K562 (cell line): ENCODE measurements around the gene NBR1. TPM values are rescaled to one million over a fixed set of nuclear protein-coding genes. Genes with fewer than 3 reads are reported as not detected.

Source experiments
- BRF1 ChIP-seq: IDR thresholded peaks from 3 replicates; pipeline ENCODE4 v1.6.1; 2011; ENCODE audit warnings: borderline replicate concordance, mild to moderate bottlenecking; ENCODE audit not compliant: insufficient read length; ENCODE audit errors: extremely low read depth
- CSDE1 ChIP-seq, 2 experiments: fragments of 450-650 bp; IDR thresholded peaks; 2 replicates each; pipeline ENCODE4 v1.6.1; 2016; ENCODE audit warnings: mild to moderate bottlenecking in 1 of 2
- ETV6 ChIP-seq, 3 experiments: fragments of 150-350 bp in 1 of 3; sonication (generic) in 1 of 3; formaldehyde crosslinking in 1 of 3; IDR thresholded peaks; 2 replicates each; pipeline versions ENCODE4 v1.6.1 to v1.8.0; 2014 to 2022; ENCODE audit warnings: borderline replicate concordance in 2 of 3, low read depth in 2 of 3, antibody characterized with exemption in 1 of 3, low read length in 1 of 3, mild to moderate bottlenecking in 1 of 3, missing genetic modification reagents in 1 of 3
- EZH2 ChIP-seq: IDR thresholded peaks from 2 replicates; pipeline ENCODE4 v1.6.1; 2012; ENCODE audit warnings: low read depth, mild to moderate bottlenecking, inconsistent platforms, low read length, borderline replicate concordance
- HDAC6 ChIP-seq: IDR thresholded peaks from 2 replicates; pipeline ENCODE4 v1.6.1; 2012; ENCODE audit warnings: low read depth, mild to moderate bottlenecking, control low read depth, inconsistent platforms, low read length, moderate library complexity
- PHB ChIP-seq: fragments of 250-450 bp; sonication (Bioruptor Pico); IDR thresholded peaks from 2 replicates; pipeline ENCODE4 v1.5.0; 2021
- SLC30A9 ChIP-seq: fragments of 250-450 bp; sonication (Bioruptor Pico); IDR thresholded peaks from 2 replicates; pipeline ENCODE4 v1.8.0; 2022; ENCODE audit warnings: mild to moderate bottlenecking, moderate library complexity
- SREBF2 ChIP-seq: sonication (generic); formaldehyde crosslinking; IDR thresholded peaks from 2 replicates; pipeline ENCODE4 v1.4.0; 2020; ENCODE audit warnings: mild to moderate bottlenecking, missing genetic modification reagents
- THRAP3 ChIP-seq: fragments of 450-650 bp; IDR thresholded peaks from 2 replicates; pipeline ENCODE4 v1.6.1; 2016; ENCODE audit warnings: mild to moderate bottlenecking, inconsistent platforms, borderline replicate concordance
- ZNF174 ChIP-seq: fragments of 250-450 bp; sonication (Bioruptor Pico); IDR thresholded peaks from 2 replicates; pipeline ENCODE4 v1.4.0; 2020; ENCODE audit warnings: mild to moderate bottlenecking
- polyA plus RNA-seq, 8 experiments: library from polyadenylated mRNA; depleted of rRNA in 4 of 8; stranded (reverse) in 5 of 8; unstranded in 3 of 8; fragments of >200 nt; fragmentation: Nextera tagmentation in 2 of 8; fragmentation: Illumina TruSeq in 1 of 8; extraction: Ambion mirVana in 2 of 8; extraction: Trizol in 1 of 8; gene quantifications; 2 replicates each; pipeline versions ENCODE4 v1.2.1 to v1.2.3, GENCODE V29; 2011 to 2014; ENCODE audit warnings: inconsistent platforms in 1 of 8, missing spikeins in 1 of 8
- total RNA-seq, 7 experiments: library from RNA; depleted of rRNA in 6 of 7; stranded (reverse); fragments of >200 nt in 6 of 7; fragmentation: Illumina TruSeq in 2 of 7; extraction: Trizol in 2 of 7; gene quantifications; 2 replicates each; pipeline versions ENCODE4 v1.2.1 to v1.2.3, GENCODE V29; 2011 to 2021; ENCODE audit warnings: low replicate concordance in 1 of 7
- TF ChIP-seq, protein P1 (sequence below): fragments of 450-650 bp; IDR thresholded peaks from 2 replicates; pipeline ENCODE4 v1.6.1; 2016; ENCODE audit warnings: low read depth
- TF ChIP-seq, protein P2 (sequence below): fragments of 450-650 bp; formaldehyde crosslinking; IDR thresholded peaks from 2 replicates; pipeline ENCODE4 v1.4.0; 2022; ENCODE audit warnings: missing genetic modification characterization
- TF ChIP-seq, protein P3 (sequence below), 2 experiments: IDR thresholded peaks in 1 of 2; conservative IDR thresholded peaks in 1 of 2; 2 replicates each; pipeline ENCODE4 v1.6.1; 2016; ENCODE audit warnings: low read depth in 2 of 2, mild to moderate bottlenecking in 1 of 2, missing compliant biosample characterization in 1 of 2, missing genetic modification characterization in 1 of 2, moderate library complexity in 1 of 2

NBR1 gene
- total and polyA plus RNA-seq, 9 of the 15 experiments (the other 6 are each of a cell fraction or from before 2014, with no cell fraction given), result 4.2 to 70.1 (median 39.9) TPM

DNA sequence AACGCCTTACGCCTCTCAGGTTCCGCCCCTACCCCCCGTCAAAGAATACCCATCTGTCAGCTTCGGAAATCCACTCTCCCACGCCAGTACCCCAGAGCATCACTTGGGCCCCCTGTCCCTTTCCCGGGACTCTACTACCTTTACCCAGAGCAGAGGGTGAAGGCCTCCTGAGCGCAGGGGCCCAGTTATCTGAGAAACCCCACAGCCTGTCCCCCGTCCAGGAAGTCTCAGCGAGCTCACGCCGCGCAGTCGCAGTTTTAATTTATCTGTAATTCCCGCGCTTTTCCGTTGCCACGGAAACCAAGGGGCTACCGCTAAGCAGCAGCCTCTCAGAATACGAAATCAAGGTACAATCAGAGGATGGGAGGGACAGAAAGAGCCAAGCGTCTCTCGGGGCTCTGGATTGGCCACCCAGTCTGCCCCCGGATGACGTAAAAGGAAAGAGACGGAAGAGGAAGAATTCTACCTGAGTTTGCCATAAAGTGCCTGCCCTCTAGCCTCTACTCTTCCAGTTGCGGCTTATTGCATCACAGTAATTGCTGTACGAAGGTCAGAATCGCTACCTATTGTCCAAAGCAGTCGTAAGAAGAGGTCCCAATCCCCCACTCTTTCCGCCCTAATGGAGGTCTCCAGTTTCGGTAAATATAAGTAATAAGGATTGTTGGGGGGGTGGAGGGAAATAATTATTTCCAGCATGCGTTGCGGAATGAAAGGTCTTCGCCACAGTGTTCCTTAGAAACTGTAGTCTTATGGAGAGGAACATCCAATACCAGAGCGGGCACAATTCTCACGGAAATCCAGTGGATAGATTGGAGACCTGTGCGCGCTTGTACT, 45.7 kb upstream of the NBR1 start, which contains the start of gene BRCA1 (continued):
- TF ChIP-seq, protein P1, sequence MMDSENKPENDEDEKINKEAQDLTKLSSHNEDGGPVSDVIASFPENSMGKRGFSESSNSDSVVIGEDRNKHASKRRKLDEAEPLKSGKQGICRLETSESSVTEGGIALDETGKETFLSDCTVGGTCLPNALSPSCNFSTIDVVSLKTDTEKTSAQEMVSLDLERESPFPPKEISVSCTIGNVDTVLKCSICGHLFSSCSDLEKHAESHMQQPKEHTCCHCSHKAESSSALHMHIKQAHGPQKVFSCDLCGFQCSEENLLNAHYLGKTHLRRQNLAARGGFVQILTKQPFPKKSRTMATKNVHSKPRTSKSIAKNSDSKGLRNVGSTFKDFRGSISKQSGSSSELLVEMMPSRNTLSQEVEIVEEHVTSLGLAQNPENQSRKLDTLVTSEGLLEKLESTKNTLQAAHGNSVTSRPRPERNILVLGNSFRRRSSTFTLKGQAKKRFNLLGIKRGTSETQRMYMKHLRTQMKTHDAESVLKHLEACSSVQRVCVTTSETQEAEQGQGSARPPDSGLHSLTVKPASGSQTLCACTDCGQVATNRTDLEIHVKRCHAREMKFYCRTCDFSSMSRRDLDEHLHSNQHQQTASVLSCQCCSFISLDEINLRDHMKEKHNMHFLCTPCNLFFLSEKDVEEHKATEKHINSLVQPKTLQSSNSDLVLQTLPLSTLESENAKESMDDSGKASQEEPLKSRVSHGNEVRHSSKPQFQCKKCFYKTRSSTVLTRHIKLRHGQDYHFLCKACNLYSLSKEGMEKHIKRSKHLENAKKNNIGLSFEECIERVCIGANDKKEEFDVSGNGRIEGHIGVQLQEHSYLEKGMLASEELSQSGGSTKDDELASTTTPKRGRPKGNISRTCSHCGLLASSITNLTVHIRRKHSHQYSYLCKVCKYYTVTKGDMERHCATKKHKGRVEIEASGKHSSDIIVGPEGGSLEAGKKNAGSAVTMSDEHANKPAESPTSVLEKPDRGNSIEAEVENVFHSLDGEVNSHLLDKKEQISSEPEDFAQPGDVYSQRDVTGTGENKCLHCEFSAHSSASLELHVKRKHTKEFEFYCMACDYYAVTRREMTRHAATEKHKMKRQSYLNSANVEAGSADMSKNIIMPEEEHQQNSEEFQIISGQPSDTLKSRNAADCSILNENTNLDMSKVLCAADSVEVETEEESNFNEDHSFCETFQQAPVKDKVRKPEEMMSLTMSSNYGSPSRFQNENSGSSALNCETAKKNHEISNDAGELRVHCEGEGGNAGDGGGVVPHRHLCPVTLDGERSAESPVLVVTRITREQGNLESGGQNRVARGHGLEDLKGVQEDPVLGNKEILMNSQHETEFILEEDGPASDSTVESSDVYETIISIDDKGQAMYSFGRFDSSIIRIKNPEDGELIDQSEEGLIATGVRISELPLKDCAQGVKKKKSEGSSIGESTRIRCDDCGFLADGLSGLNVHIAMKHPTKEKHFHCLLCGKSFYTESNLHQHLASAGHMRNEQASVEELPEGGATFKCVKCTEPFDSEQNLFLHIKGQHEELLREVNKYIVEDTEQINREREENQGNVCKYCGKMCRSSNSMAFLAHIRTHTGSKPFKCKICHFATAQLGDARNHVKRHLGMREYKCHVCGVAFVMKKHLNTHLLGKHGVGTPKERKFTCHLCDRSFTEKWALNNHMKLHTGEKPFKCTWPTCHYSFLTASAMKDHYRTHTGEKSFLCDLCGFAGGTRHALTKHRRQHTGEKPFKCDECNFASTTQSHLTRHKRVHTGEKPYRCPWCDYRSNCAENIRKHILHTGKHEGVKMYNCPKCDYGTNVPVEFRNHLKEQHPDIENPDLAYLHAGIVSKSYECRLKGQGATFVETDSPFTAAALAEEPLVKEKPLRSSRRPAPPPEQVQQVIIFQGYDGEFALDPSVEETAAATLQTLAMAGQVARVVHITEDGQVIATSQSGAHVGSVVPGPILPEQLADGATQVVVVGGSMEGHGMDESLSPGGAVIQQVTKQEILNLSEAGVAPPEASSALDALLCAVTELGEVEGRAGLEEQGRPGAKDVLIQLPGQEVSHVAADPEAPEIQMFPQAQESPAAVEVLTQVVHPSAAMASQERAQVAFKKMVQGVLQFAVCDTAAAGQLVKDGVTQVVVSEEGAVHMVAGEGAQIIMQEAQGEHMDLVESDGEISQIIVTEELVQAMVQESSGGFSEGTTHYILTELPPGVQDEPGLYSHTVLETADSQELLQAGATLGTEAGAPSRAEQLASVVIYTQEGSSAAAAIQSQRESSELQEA, result no peak
- TF ChIP-seq, protein P2, sequence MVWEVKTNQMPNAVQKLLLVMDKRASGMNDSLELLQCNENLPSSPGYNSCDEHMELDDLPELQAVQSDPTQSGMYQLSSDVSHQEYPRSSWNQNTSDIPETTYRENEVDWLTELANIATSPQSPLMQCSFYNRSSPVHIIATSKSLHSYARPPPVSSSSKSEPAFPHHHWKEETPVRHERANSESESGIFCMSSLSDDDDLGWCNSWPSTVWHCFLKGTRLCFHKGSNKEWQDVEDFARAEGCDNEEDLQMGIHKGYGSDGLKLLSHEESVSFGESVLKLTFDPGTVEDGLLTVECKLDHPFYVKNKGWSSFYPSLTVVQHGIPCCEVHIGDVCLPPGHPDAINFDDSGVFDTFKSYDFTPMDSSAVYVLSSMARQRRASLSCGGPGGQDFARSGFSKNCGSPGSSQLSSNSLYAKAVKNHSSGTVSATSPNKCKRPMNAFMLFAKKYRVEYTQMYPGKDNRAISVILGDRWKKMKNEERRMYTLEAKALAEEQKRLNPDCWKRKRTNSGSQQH (CRISPR knock-in tag), result no peak
- no peak for TF ChIP-seq PHB (CRISPR knock-in tag)
- peak in 1 of 2 experiments; percentile 95; a peak in 2 of 4 replicates for TF ChIP-seq CSDE1 (IDR thresholded peaks at IDR 0.05)
- no peak for TF ChIP-seq SLC30A9 (CRISPR knock-in tag)
- TF ChIP-seq THRAP3, result no peak
- TF ChIP-seq BRF1, result no peak
- no peak for TF ChIP-seq ETV6 (IDR thresholded peaks at IDR 0.05; ENCODE audit: borderline replicate concordance in 1 of 2, low read depth in 2 of 2, low read length in 1 of 2)
- TF ChIP-seq ETV6 (CRISPR knock-in tag; IDR thresholded peaks at IDR 0.05; ENCODE audit: borderline replicate concordance), result no peak
- no peak for TF ChIP-seq HDAC6
- TF ChIP-seq EZH2, result no peak
- no peak for TF ChIP-seq ZNF174 (CRISPR knock-in tag)
- TF ChIP-seq, protein P3, sequence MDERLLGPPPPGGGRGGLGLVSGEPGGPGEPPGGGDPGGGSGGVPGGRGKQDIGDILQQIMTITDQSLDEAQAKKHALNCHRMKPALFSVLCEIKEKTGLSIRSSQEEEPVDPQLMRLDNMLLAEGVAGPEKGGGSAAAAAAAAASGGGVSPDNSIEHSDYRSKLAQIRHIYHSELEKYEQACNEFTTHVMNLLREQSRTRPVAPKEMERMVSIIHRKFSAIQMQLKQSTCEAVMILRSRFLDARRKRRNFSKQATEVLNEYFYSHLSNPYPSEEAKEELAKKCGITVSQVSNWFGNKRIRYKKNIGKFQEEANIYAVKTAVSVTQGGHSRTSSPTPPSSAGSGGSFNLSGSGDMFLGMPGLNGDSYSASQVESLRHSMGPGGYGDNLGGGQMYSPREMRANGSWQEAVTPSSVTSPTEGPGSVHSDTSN (CRISPR knock-in tag; IDR thresholded peaks at IDR 0.05; ENCODE audit: low read depth), result no peak
- TF ChIP-seq, protein P3 (tag; conservative IDR thresholded peaks at IDR 0.05; ENCODE audit: low read depth), result no peak; the same call in 1 of the 2 replicates
- no peak for TF ChIP-seq SREBF2 (CRISPR knock-in tag)
